8988T (cell line): ENCODE results near the gene DAW1.
"Not testable (repeated sequence)": the region's sequence is repeated elsewhere in the genome, so short reads cannot be mapped to it uniquely, and the experiment has no call there.

Source experiments
- DNase-seq: peaks from one replicate; pipeline ENCODE4 v3.0.0; 2011

The DAW1 gene

DNA sequence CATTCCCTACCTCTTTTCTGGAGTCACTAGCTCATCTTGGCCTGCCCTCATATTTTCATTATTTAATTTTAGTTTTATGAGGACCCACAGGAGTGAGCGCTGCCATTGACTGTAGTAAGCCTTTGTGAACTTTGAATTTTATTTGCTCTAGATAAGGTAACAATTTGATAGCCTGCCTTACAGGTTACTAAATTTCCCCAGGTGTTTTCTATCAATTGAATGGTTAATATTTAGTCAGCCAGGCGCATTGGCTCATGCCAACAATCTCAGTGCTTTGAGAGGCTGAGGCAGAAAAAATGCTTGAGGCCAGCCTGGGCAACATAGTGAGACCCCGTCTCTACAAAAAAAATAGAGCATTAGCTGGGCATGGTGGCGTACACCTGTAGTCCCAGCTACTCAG lies 50.2 kb downstream of the DAW1 start:
- DNase-seq = no peak

DNA sequence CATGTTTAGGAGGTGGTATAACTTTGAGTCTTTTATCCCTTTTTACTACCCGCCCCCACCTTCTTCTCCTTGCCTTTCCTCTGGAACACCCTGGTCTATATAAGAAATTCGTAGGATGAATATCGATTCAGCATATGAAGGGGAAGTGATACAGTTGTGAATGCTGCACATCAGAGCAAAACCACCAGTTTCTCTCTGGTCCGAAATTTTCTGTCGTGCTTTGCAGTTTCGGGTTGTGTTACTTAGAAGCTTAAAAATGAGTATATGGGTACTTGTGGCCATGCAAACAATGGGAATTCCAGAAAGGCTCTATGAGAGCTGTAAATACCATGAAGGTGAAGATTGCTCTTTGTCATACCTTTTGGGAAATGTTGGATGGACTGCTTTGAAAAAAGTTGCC lies 60.6 kb downstream of the DAW1 start:
- DNase-seq = no peak

DNA sequence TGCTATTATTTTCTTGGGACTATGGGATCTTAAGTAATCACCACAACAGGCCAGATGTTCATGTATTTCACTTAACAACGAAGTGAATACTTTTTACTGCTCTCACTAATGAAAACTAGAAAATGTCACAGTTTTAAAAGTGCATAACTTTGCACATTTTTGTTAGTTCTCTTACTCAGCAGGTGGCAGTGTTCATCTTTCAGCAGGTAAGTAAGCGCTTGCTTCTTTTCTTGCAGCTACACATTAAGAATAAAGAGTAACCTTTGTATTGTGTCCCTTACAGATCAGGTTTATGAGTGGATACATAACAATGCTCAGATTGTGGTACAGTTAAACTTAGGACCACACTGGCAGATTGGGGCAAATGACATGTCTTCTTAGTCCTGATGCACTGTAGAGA lies 61.0 kb downstream of the DAW1 start:
- DNase-seq = no peak

DNA sequence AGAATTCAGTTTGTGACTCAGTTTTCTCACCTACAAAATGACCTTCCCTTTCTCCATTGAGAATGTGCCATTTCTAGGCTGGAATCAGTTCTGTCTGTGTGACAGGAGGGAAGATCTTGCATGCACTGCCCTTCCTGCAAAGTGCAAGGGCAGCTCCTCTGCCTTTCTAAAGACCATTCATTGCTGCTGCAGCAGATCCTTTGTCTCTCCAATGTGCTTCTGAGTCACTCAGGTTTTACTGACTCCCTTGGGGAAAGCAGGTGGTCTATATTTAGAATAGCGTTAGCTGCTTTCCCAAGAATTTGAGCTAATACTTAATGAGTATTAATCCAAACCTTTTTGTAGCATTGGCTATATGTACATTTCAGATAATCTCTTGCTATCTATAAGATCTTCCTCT lies 62.5 kb downstream of the DAW1 start:
- no peak for DNase-seq

DNA sequence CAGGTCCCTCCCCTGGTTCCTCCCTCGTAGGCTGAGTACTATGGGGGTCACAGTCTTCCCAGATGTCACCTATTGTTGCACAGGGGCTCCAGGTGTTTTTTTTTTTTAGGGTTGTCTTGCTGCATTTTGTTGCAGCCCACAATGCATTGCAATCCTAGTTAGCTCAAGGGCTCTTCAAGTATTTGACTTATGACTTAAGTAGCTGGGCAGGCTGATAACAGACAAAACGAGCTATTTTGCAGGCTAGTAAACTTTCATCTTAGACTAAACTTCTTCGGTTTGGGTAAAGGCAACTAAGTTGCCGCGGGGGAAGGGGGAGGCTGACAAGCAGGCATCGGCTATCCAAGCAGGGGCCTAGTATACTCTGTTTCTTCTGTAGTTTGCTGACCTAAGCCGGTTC lies 64.8 kb downstream of the DAW1 start:
- not testable (repeated sequence) for DNase-seq

DNA sequence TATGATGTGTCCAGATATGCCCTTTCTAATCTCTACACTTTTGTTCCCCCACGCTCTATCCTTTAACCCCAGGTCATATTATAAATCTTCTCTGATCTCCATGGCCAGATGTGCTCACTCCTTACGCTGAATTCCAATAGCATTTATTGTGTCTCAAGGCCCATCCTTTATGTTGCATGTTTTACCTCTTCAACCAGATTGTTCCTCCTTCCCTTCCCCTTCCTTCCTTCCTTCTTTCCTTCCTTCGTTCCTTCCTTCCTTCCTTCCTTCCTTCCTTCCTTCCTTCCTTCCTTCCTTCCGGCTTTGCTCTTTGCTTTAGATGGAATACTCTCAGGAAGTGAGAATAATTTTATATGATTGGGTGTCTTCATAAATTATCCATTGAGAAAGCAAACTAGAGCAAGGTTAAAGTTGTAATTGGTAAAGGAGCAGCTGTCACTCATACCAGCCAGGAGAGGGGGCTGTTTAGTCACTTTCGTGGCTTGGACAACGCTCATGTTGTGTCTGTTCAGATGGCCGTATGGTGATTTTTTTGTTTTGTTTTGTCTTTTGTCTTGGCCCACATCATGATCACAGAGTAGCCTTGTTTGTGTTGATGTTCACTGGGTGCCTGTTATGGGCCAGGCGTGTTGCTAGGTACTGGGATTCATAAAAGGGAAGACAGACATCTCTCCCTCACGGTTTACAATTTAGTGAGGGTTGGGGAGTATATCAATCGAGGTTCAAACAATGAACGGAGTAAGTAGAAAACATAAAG lies 68.0 kb downstream of the DAW1 start:
- DNase-seq = no peak

DNA sequence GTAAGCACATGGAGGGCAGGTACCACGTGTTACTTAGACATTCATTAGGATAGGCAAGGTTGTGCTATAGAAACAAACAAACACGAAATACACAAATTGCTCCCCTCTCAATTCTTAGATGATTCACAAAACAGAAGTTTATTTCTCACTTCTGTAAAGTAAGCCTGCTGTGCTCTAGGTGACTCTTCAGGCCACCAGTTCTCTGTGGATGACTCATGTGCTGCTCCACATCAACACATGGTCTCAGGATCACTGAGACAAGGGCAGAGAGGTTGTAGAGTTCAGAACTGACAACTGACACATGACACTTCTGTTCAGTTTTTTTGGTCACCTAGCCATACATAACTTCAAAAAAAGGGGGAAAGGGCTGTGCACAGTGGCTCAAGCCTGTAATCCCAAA lies 70.6 kb downstream of the DAW1 start:
- DNase-seq = no peak

DNA sequence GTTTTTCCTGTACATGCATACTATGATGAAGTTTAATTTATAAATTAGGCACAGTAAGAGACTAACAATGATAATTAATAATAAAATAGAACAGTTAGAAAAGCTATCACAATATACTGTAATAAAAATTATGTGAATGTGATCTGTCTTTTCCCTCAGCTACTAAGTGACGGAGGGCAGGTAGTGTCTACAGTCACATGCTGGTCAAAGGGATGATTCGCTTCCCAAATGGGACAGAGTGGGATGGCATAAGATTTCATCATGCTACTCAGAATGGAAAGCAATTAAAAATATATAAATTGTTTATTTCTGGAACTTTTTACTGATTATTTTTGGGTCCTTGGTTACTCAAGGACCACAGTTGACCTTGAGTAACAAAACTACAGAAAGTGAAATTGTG lies 71.5 kb downstream of the DAW1 start:
- DNase-seq = no peak

DNA sequence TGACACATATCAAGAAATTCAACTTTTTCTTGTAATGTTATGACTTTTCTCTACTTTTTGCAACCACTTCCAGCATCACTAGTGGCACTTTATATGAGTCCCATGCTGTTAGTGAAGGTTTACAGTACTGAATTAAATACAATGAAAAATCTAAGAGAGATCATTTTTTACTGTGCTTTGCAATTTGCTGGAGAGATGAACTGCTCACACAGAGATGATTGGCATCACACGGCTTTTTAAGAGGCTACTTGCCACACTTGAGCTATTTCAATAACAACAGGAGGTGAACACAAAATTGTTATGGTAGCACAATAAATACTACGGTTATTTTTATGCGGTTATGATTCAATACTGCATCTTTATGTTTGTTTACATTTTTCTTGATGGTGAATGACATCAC lies 88.9 kb downstream of the DAW1 start:
- DNase-seq = no peak

DNA sequence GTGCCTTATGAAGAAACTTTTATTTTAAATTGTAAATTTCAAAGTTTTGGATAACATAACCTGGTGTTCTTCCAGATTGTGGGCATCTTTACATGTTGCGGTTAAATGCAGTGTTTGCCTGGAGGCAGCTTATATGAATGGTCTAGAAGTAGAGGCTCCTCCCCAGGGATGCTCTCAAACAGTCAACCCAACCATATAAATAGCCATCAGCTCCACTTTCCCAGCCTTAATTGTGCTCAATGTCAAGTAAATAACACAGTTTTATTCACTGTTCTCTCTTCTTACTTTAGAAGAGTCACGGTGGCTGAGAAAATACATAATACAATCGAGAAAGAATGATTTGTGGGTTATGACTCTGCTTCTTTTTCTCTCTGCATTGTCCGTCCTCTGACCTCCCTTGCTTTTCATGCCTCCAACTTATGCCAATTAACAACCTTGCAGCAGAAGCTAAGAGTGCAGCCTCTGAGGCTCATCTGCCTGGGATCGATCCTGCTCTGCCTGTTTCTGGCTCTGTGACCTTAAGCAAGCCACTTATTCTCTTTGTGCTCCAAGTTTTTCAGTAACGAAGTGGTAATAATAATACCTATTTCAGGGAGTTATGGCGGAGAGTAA lies 100.3 kb downstream of the DAW1 start:
- no peak for DNase-seq

DNA sequence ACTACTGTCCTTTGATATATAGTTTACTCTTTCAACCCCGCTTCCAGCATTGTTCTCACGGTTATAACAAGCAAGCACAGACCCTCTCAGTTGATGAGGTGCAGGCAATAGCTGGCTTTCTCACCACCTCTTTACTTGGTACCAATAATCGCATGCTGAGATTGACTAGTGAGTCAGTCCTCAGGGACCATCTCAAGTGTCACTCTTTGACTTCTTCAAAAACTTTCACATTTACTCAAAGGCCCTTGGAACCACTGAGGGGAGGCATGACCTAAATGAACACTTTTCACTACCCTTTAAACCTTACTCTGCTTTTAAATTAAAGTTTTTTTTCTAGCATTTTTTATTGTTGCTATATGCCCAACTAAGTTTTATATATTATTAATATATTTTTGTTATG lies 101.8 kb downstream of the DAW1 start:
- DNase-seq = no peak
